Measurements from ENCODE around the gene ADGRV1. TPM values are rescaled to one million over a fixed set of nuclear protein-coding genes. Genes with fewer than 3 reads are reported as not detected.

ADGRV1 gene
- total RNA-seq, 1 experiment from 2014 or later = not detected

- no peak overlapping the region for H3K4me3 Mint-ChIP-seq (ENCODE audit: unreplicated experiment)
- TF ChIP-seq CTCF (IDR thresholded peaks at IDR 0.05; ENCODE audit: unreplicated experiment) = no peak
- no peaks in the 10 kb centered on the region for H3K36me3 Mint-ChIP-seq (ENCODE audit: insufficient read depth, unreplicated experiment)
- no TSS peak for BruUV-seq (replicated peaks)
- no peak overlapping the region for H3K27ac Mint-ChIP-seq (ENCODE audit: low read depth, unreplicated experiment)
- no peak for DNase-seq (ENCODE audit: unreplicated experiment)
- intact Hi-C loops (cut with micrococcal nuclease) = no loop called here
- CTCF ChIA-PET = interaction anchor here (0.6 to 1.7 kb wide), 2 partner anchors 8 to 37 kb away, joined by 3 read pairs; no protein-coding TSS in a partner anchor
- H3K4me1 Mint-ChIP-seq (ENCODE audit: insufficient read depth, unreplicated experiment) = no peaks in the 10 kb centered on the region
- no peaks in the 10 kb centered on the region for H3K9me3 Mint-ChIP-seq (ENCODE audit: unreplicated experiment)
- POLR2A ChIA-PET = no interaction called here
- no peaks in the 10 kb centered on the region for H3K27me3 Mint-ChIP-seq (ENCODE audit: insufficient read depth, unreplicated experiment)
These were observed 560.2 kb downstream of the ADGRV1 start for GRCh38 chr5:91118796-91119195.

- no peaks in the 10 kb centered on the region for H3K27me3 Mint-ChIP-seq (ENCODE audit: insufficient read depth, unreplicated experiment)
These were observed 560.6 kb downstream of the ADGRV1 start for GRCh38 chr5:91119217-91119616.

GRCh38 chr5:91119981-91120850, 561.6 kb downstream of the ADGRV1 start:
- Mint-ChIP-seq H3K27me3 (ENCODE audit: insufficient read depth, unreplicated experiment) (no peaks in the 10 kb centered on the region), H3K4me3 (ENCODE audit: unreplicated experiment) (no peak overlapping the region), H3K9me3 (ENCODE audit: unreplicated experiment) (no peaks in the 10 kb centered on the region), H3K4me1 (ENCODE audit: insufficient read depth, unreplicated experiment) (no peaks in the 10 kb centered on the region), H3K36me3 (ENCODE audit: insufficient read depth, unreplicated experiment) (no peaks in the 10 kb centered on the region), H3K27ac (ENCODE audit: low read depth, unreplicated experiment) (peak overlapping the region; percentile 78)
- POLR2A ChIA-PET = interaction anchor here (1.6 kb wide), 1 partner anchor 8 kb away, joined by 4 read pairs; no protein-coding TSS in a partner anchor
- CTCF ChIA-PET = interaction anchor here (0.6 to 1.2 kb wide), 5 partner anchors 8 to 651 kb away, joined by 3 to 5 read pairs (median 3); no protein-coding TSS in a partner anchor
- intact Hi-C loops (cut with micrococcal nuclease) = no loop called here
- BruUV-seq (replicated peaks) = no TSS peak
- TF ChIP-seq CTCF (IDR thresholded peaks at IDR 0.05; ENCODE audit: unreplicated experiment) = no peak
- no peak for DNase-seq (ENCODE audit: unreplicated experiment)

More at GRCh38 chr5:91119217-91119616, 560.6 kb downstream of the ADGRV1 start:
- H3K27ac Mint-ChIP-seq (ENCODE audit: low read depth, unreplicated experiment) = no peak overlapping the region
- ChIA-PET CTCF (interaction anchor here (0.6 to 1.7 kb wide), 5 partner anchors 9 to 650 kb away, joined by 3 to 5 read pairs (median 3); no protein-coding TSS in a partner anchor), POLR2A (no interaction called here)
- no TSS peak for BruUV-seq (replicated peaks)
- DNase-seq (ENCODE audit: unreplicated experiment) = no peak
- no peaks in the 10 kb centered on the region for H3K4me1 Mint-ChIP-seq (ENCODE audit: insufficient read depth, unreplicated experiment)
- no peaks in the 10 kb centered on the region for H3K9me3 Mint-ChIP-seq (ENCODE audit: unreplicated experiment)
- no peak for TF ChIP-seq CTCF (IDR thresholded peaks at IDR 0.05; ENCODE audit: unreplicated experiment)
- intact Hi-C loops (cut with micrococcal nuclease) = no loop called here
- no peaks in the 10 kb centered on the region for H3K36me3 Mint-ChIP-seq (ENCODE audit: insufficient read depth, unreplicated experiment)
- H3K4me3 Mint-ChIP-seq (ENCODE audit: unreplicated experiment) = no peak overlapping the region

- ChIA-PET CTCF (interaction anchor here (0.9 kb wide), 1 partner anchor 18 kb away, joined by 3 read pairs; no protein-coding TSS in a partner anchor), POLR2A (no interaction called here)
- no TSS peak for BruUV-seq (replicated peaks)
- H3K27me3 Mint-ChIP-seq (ENCODE audit: insufficient read depth, unreplicated experiment) = no peaks in the 10 kb centered on the region
- peaks cover 9% of the 10 kb centered on the region for H3K4me1 Mint-ChIP-seq (ENCODE audit: insufficient read depth, unreplicated experiment)
- H3K4me3 Mint-ChIP-seq (ENCODE audit: unreplicated experiment) = no peak overlapping the region
- TF ChIP-seq CTCF (IDR thresholded peaks at IDR 0.05; ENCODE audit: unreplicated experiment) = no peak
- no peak for DNase-seq (ENCODE audit: unreplicated experiment)
- no peaks in the 10 kb centered on the region for H3K36me3 Mint-ChIP-seq (ENCODE audit: insufficient read depth, unreplicated experiment)
- intact Hi-C loops (cut with micrococcal nuclease) = no loop called here
- no peaks in the 10 kb centered on the region for H3K9me3 Mint-ChIP-seq (ENCODE audit: unreplicated experiment)
- no peak overlapping the region for H3K27ac Mint-ChIP-seq (ENCODE audit: low read depth, unreplicated experiment)
These were observed 562.9 kb downstream of the ADGRV1 start for GRCh38 chr5:91121347-91121993.
